ENCODE data around the gene TTI1.

Gene TTI1

GRCh38 chr20:37958856-37959520 is 74.3 kb downstream of the TTI1 start:
- DNase-seq = no peak

- DNase-seq = peak; percentile 84
These were observed 77.1 kb downstream of the TTI1 start for GRCh38 chr20:37956107-37956585.

GRCh38 chr20:37955511-37955910 is 77.7 kb downstream of the TTI1 start:
- DNase-seq = no peak

GRCh38 chr20:37954626-37955025 is 78.6 kb downstream of the TTI1 start:
- no peak for DNase-seq

- no peak for DNase-seq
These were observed 79.1 kb downstream of the TTI1 start for GRCh38 chr20:37954190-37954589.

GRCh38 chr20:37948956-37949355 is 84.3 kb downstream of the TTI1 start:
- DNase-seq = no peak

- no peak for DNase-seq
These were observed 85.3 kb downstream of the TTI1 start for GRCh38 chr20:37947943-37948342.

GRCh38 chr20:37946946-37947345 is 86.3 kb downstream of the TTI1 start:
- DNase-seq = no peak

GRCh38 chr20:37945091-37945547 is 88.1 kb downstream of the TTI1 start:
- DNase-seq = peak; percentile 70

GRCh38 chr20:37944456-37944981 is 88.7 kb downstream of the TTI1 start:
- DNase-seq = no peak

- DNase-seq = no peak
These were observed 89.5 kb downstream of the TTI1 start for GRCh38 chr20:37943501-37944455.

GRCh38 chr20:37943033-37943432 is 90.2 kb downstream of the TTI1 start:
- no peak for DNase-seq

GRCh38 chr20:37941992-37942391 is 91.3 kb downstream of the TTI1 start:
- no peak for DNase-seq

GRCh38 chr20:37941332-37941731 is 91.9 kb downstream of the TTI1 start:
- peak; percentile 18 for DNase-seq

GRCh38 chr20:37940858-37941257 is 92.4 kb downstream of the TTI1 start:
- no peak for DNase-seq

GRCh38 chr20:37939701-37940560 is 93.3 kb downstream of the TTI1 start:
- DNase-seq = no peak

GRCh38 chr20:37938954-37939353 is 94.3 kb downstream of the TTI1 start:
- no peak for DNase-seq

- DNase-seq = no peak
These were observed 95.0 kb downstream of the TTI1 start for GRCh38 chr20:37938181-37938750.

- DNase-seq = no peak
These were observed 95.6 kb downstream of the TTI1 start for GRCh38 chr20:37937686-37938085.

GRCh38 chr20:37936451-37936850 is 96.8 kb downstream of the TTI1 start:
- no peak for DNase-seq

- DNase-seq = no peak
These were observed 97.2 kb downstream of the TTI1 start for GRCh38 chr20:37936041-37936440.

GRCh38 chr20:37935435-37935834 is 97.8 kb downstream of the TTI1 start:
- no peak for DNase-seq
